H1 (cell line): ENCODE data around the gene PTPN7. TPM values are rescaled to one million over a fixed set of nuclear protein-coding genes. Genes with fewer than 3 reads are reported as not detected.

Source experiments
- CBX8 ChIP-seq: fragments of 300-800, 300-1000 bp; sonication (generic); IDR thresholded peaks from 2 replicates; pipeline ENCODE4 v1.7.1; 2016; ENCODE audit warnings: low read depth, low read length, borderline replicate concordance
- EP300 ChIP-seq, 2 experiments: IDR thresholded peaks; 1 replicate in 1 of 2; 2 replicates in 1 of 2; pipeline ENCODE4 v1.6.1; 2011 to 2012; ENCODE audit warnings: low read depth in 2 of 2, low read length in 2 of 2, mild to moderate bottlenecking in 2 of 2, borderline replicate concordance in 1 of 2, inconsistent platforms in 1 of 2, moderate library complexity in 1 of 2
- EZH2 ChIP-seq: fragments of 200-600 bp; sonication (generic); IDR thresholded peaks from 2 replicates; pipeline ENCODE4 v1.7.1; 2012; ENCODE audit warnings: low read depth, mild to moderate bottlenecking, moderate library complexity, low read length, inconsistent platforms; ENCODE audit not compliant: severe bottlenecking
- JUN ChIP-seq: IDR thresholded peaks from 2 replicates; pipeline ENCODE4 v1.6.1; 2011; ENCODE audit warnings: low read depth, mild to moderate bottlenecking, improper control_type of control experiment, low read length
- JUND ChIP-seq: IDR thresholded peaks from 2 replicates; pipeline ENCODE4 v1.6.1; 2011; ENCODE audit warnings: mild to moderate bottlenecking, improper control_type of control experiment, low read length
- NRF1 ChIP-seq: IDR thresholded peaks from 2 replicates; pipeline ENCODE4 v1.6.1; 2011; ENCODE audit warnings: mild to moderate bottlenecking, low read depth, low read length, improper control_type of control experiment
- RFX5 ChIP-seq: IDR thresholded peaks from 2 replicates; pipeline ENCODE4 v1.6.1; 2011; ENCODE audit warnings: low read depth, low read length, improper control_type of control experiment, borderline replicate concordance
- SIN3A ChIP-seq, 2 experiments: IDR thresholded peaks in 1 of 2; conservative IDR thresholded peaks in 1 of 2; 2 replicates each; pipeline ENCODE4 v1.6.1; 2011 to 2012; ENCODE audit warnings: low read length in 2 of 2, improper control_type of control experiment in 1 of 2, low read depth in 1 of 2, mild to moderate bottlenecking in 1 of 2
- TBP ChIP-seq: IDR thresholded peaks from 2 replicates; pipeline ENCODE4 v1.6.1; 2011; ENCODE audit warnings: low read depth, low read length, improper control_type of control experiment
- polyA plus RNA-seq, 7 experiments: library from polyadenylated mRNA; depleted of rRNA in 3 of 7; stranded (reverse) in 5 of 7; unstranded in 2 of 7; fragments of >200 nt in 5 of 7; fragments of 200-250 nt in 2 of 7; gene quantifications; 1 replicate in 5 of 7; 2 replicates in 1 of 7; 4 replicates in 1 of 7; pipeline versions ENCODE4 v1.2.1 to v1.2.3, GENCODE V29; 2011 to 2013; ENCODE audit warnings: missing spikeins in 2 of 7, mixed read lengths in 2 of 7
- total RNA-seq: library from RNA; stranded (reverse); fragmentation: NEBNext Ultra II Directional; extraction: Animal tissue kit (Norgen Biotek cat#: 25700); gene quantifications from 2 replicates; pipeline ENCODE4 v1.2.1, GENCODE V29; 2021
- TF ChIP-seq, protein P1 (sequence below): fragments of 300-600 bp; sonication (generic); IDR thresholded peaks from 2 replicates; pipeline ENCODE4 v1.7.1; 2012; ENCODE audit warnings: low read length, moderate library complexity, mild to moderate bottlenecking, inconsistent platforms; ENCODE audit not compliant: insufficient replicate concordance

The PTPN7 gene
- total and polyA plus RNA-seq, 2 of the 8 experiments (the other 6 are each of a cell fraction or from before 2014, with no cell fraction given), result 0.20 TPM; not detected in 1

DNA sequence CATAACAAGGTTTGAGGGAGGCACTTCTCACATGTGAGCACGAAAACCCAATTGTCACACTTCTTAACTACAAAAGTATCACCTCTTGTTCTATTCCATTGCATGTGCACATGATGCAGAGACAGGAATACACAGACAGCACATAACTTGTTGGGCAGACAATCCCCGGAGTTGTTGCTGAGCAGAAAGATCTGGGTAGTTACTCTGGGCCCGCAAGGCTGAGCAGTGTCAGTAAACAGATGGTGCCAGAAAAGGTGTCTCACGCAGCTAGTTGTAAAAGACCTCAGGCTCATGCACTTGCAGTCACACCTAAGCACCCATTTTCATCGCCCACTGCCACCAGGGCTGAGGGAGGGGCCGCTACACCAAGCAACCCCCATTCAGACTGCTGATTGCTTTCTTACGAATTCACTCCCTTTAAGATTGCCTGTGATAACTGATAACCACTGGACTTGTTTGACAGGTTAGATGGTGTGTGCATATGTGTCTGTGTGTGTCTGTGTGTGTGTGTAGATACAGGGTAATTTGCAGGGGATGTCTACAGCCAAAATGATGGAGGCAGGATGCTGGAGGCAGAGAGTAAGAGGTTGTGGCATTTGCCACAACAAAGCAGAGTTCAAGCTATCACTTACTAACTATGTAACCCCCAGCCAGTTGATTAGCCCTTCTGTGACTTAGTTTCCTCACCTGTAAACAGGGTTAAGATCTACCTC lies 37.4 kb upstream of the PTPN7 start (continued):
- TF ChIP-seq, protein P1, sequence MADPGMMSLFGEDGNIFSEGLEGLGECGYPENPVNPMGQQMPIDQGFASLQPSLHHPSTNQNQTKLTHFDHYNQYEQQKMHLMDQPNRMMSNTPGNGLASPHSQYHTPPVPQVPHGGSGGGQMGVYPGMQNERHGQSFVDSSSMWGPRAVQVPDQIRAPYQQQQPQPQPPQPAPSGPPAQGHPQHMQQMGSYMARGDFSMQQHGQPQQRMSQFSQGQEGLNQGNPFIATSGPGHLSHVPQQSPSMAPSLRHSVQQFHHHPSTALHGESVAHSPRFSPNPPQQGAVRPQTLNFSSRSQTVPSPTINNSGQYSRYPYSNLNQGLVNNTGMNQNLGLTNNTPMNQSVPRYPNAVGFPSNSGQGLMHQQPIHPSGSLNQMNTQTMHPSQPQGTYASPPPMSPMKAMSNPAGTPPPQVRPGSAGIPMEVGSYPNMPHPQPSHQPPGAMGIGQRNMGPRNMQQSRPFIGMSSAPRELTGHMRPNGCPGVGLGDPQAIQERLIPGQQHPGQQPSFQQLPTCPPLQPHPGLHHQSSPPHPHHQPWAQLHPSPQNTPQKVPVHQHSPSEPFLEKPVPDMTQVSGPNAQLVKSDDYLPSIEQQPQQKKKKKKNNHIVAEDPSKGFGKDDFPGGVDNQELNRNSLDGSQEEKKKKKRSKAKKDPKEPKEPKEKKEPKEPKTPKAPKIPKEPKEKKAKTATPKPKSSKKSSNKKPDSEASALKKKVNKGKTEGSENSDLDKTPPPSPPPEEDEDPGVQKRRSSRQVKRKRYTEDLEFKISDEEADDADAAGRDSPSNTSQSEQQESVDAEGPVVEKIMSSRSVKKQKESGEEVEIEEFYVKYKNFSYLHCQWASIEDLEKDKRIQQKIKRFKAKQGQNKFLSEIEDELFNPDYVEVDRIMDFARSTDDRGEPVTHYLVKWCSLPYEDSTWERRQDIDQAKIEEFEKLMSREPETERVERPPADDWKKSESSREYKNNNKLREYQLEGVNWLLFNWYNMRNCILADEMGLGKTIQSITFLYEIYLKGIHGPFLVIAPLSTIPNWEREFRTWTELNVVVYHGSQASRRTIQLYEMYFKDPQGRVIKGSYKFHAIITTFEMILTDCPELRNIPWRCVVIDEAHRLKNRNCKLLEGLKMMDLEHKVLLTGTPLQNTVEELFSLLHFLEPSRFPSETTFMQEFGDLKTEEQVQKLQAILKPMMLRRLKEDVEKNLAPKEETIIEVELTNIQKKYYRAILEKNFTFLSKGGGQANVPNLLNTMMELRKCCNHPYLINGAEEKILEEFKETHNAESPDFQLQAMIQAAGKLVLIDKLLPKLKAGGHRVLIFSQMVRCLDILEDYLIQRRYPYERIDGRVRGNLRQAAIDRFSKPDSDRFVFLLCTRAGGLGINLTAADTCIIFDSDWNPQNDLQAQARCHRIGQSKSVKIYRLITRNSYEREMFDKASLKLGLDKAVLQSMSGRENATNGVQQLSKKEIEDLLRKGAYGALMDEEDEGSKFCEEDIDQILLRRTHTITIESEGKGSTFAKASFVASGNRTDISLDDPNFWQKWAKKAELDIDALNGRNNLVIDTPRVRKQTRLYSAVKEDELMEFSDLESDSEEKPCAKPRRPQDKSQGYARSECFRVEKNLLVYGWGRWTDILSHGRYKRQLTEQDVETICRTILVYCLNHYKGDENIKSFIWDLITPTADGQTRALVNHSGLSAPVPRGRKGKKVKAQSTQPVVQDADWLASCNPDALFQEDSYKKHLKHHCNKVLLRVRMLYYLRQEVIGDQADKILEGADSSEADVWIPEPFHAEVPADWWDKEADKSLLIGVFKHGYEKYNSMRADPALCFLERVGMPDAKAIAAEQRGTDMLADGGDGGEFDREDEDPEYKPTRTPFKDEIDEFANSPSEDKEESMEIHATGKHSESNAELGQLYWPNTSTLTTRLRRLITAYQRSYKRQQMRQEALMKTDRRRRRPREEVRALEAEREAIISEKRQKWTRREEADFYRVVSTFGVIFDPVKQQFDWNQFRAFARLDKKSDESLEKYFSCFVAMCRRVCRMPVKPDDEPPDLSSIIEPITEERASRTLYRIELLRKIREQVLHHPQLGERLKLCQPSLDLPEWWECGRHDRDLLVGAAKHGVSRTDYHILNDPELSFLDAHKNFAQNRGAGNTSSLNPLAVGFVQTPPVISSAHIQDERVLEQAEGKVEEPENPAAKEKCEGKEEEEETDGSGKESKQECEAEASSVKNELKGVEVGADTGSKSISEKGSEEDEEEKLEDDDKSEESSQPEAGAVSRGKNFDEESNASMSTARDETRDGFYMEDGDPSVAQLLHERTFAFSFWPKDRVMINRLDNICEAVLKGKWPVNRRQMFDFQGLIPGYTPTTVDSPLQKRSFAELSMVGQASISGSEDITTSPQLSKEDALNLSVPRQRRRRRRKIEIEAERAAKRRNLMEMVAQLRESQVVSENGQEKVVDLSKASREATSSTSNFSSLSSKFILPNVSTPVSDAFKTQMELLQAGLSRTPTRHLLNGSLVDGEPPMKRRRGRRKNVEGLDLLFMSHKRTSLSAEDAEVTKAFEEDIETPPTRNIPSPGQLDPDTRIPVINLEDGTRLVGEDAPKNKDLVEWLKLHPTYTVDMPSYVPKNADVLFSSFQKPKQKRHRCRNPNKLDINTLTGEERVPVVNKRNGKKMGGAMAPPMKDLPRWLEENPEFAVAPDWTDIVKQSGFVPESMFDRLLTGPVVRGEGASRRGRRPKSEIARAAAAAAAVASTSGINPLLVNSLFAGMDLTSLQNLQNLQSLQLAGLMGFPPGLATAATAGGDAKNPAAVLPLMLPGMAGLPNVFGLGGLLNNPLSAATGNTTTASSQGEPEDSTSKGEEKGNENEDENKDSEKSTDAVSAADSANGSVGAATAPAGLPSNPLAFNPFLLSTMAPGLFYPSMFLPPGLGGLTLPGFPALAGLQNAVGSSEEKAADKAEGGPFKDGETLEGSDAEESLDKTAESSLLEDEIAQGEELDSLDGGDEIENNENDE, result no peak
- no peak for TF ChIP-seq EZH2
- no peak for TF ChIP-seq RFX5
- no peak for TF ChIP-seq JUN
- no peak for TF ChIP-seq NRF1
- no peak for TF ChIP-seq SIN3A (conservative IDR thresholded peaks at IDR 0.05 in 1 of 2, IDR thresholded peaks at IDR 0.05 in 1 of 2; ENCODE audit: low read depth in 1 of 2, low read length in 2 of 2)
- no peak for TF ChIP-seq JUND
- TF ChIP-seq CBX8, result no peak
- TF ChIP-seq TBP, result no peak
- TF ChIP-seq EP300 (IDR thresholded peaks at IDR 0.05; ENCODE audit: borderline replicate concordance in 1 of 2, low read depth in 2 of 2, low read length in 2 of 2), result no peak
